ENCODE measurements around the gene PRM3. TPM values are rescaled to one million over a fixed set of nuclear protein-coding genes. Genes with fewer than 3 reads are reported as not detected.

PRM3 gene
- total RNA-seq, 1 experiment from 2014 or later: not detected

DNA sequence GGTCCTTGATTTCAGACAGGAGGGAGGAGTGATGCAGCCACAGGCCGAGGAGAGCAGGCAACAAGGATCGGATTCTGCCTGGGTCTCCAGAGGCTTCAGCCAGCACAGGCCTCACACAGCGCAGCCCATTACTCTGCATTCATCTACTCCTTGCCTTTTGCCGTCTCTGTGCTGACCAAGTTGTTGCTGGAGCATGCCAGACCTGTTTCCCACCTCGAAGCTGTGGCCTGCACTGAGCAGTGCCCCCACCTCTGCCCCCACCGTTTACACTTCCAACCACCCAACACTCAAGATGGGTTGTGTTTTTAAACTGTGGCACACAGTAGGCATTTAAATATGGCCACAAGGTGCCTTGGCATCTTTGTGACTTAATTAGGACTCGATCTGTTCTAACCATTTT, 1.5 kb upstream of the PRM3 start:
- DNase-seq: no peak
- no peak for TF ChIP-seq CTCF (IDR thresholded peaks at IDR 0.05; ENCODE audit: unreplicated experiment)
- intact Hi-C loops (cut with micrococcal nuclease; ENCODE audit: unreplicated experiment): no loop called here
- Mint-ChIP-seq H3K4me1 (ENCODE audit: low read depth, unreplicated experiment) (peaks cover 11% of the 10 kb centered on the region), H3K4me3 (ENCODE audit: low read depth, unreplicated experiment) (no peak overlapping the region), H3K27ac (ENCODE audit: unreplicated experiment) (no peak overlapping the region), H3K27me3 (ENCODE audit: unreplicated experiment) (peaks cover 7% of the 10 kb centered on the region), H3K36me3 (ENCODE audit: insufficient read depth, unreplicated experiment) (no peaks in the 10 kb centered on the region), H3K9me3 (ENCODE audit: low read depth, unreplicated experiment) (no peaks in the 10 kb centered on the region)
- no TSS peak for BruUV-seq (replicated peaks)
- CTCF ChIA-PET: no interaction called here

DNA sequence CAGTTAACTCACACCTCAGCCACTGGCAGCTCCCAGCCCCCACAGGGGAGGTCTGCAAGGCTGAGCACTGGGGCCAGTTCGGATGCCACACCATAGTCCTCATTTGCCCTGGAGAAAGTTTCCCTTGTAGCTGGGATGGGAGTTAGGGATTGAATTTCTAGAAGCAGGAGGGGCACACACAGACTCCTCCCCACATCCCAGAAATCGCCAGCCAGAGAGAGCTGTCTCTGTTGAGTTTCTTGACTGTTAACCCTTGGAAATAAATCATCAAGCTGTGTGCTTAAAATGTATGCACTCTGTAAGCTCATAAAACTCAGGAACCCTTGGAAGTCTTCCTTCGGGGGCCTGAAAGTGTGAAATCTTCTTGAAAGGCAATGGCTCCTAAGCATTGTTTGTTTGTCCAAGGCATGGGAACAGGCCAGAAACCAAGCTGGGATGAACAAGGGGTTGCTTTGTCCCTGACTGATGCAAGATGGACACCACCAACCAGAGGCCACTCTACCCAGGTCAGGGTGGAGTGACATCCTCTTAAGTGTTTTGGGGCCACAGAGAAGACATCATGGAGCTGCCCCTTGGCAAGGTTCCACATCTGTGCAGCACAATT, 394 bp upstream of the PRM3 start:
- DNase-seq: no peak
- no peaks in the 10 kb centered on the region for H3K9me3 Mint-ChIP-seq (ENCODE audit: low read depth, unreplicated experiment)
- CTCF ChIA-PET: interaction anchor here (0.6 to 1.2 kb wide), 2 partner anchors 18 to 101 kb away, joined by 3 to 4 read pairs; partner anchors contain the start of gene SOCS1
- peaks cover 13% of the 10 kb centered on the region for H3K27me3 Mint-ChIP-seq (ENCODE audit: unreplicated experiment)
- H3K4me3 Mint-ChIP-seq (ENCODE audit: low read depth, unreplicated experiment): no peak overlapping the region
- H3K4me1 Mint-ChIP-seq (ENCODE audit: low read depth, unreplicated experiment): no peaks in the 10 kb centered on the region
- TF ChIP-seq CTCF (IDR thresholded peaks at IDR 0.05; ENCODE audit: unreplicated experiment): no peak
- intact Hi-C loops (cut with micrococcal nuclease; ENCODE audit: unreplicated experiment): no loop called here
- no TSS peak for BruUV-seq (replicated peaks)
- no peaks in the 10 kb centered on the region for H3K36me3 Mint-ChIP-seq (ENCODE audit: insufficient read depth, unreplicated experiment)
- H3K27ac Mint-ChIP-seq (ENCODE audit: unreplicated experiment): no peak overlapping the region

DNA sequence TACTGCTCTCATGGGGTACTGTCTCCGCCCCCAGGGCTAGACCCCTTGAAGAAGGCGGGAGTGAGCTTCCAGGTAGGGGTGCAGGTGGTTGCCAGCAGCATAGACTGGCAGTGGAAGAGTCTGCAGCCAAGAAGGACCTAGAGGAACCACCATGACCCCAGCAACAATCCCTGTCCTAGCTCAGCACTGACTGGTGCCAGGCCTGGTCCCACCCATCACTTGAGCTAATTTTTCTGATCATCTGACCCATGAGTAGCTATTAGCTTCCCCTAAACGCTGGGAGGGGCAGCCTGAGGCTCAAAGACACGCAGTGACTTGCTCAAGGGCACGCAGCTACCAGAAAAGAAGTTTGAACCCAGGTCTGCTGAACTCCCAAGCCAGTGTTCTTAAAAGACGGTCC, 945 bp downstream of the PRM3 start:
- Mint-ChIP-seq H3K4me3 (ENCODE audit: low read depth, unreplicated experiment) (no peak overlapping the region), H3K9me3 (ENCODE audit: low read depth, unreplicated experiment) (peaks cover 4% of the 10 kb centered on the region), H3K27me3 (ENCODE audit: unreplicated experiment) (peaks cover 13% of the 10 kb centered on the region), H3K27ac (ENCODE audit: unreplicated experiment) (no peak overlapping the region), H3K36me3 (ENCODE audit: insufficient read depth, unreplicated experiment) (no peaks in the 10 kb centered on the region), H3K4me1 (ENCODE audit: low read depth, unreplicated experiment) (no peaks in the 10 kb centered on the region)
- intact Hi-C loops (cut with micrococcal nuclease; ENCODE audit: unreplicated experiment): no loop called here
- BruUV-seq (replicated peaks): no TSS peak
- CTCF ChIA-PET: interaction anchor here (0.6 to 1.2 kb wide), 2 partner anchors 17 to 314 kb away, joined by 3 to 4 read pairs; partner anchors contain the start of gene SOCS1
- no peak for TF ChIP-seq CTCF (IDR thresholded peaks at IDR 0.05; ENCODE audit: unreplicated experiment)
- DNase-seq: no peak

- peaks cover 4% of the 10 kb centered on the region for H3K9me3 Mint-ChIP-seq (ENCODE audit: low read depth, unreplicated experiment)
- H3K27me3 Mint-ChIP-seq (ENCODE audit: unreplicated experiment): peaks cover 13% of the 10 kb centered on the region
- no peak for DNase-seq
- BruUV-seq (replicated peaks): no TSS peak
- no peak for TF ChIP-seq CTCF (IDR thresholded peaks at IDR 0.05; ENCODE audit: unreplicated experiment)
- H3K36me3 Mint-ChIP-seq (ENCODE audit: insufficient read depth, unreplicated experiment): no peaks in the 10 kb centered on the region
- H3K4me3 Mint-ChIP-seq (ENCODE audit: low read depth, unreplicated experiment): no peak overlapping the region
- no peak overlapping the region for H3K27ac Mint-ChIP-seq (ENCODE audit: unreplicated experiment)
- CTCF ChIA-PET: interaction anchor here (0.6 kb wide), 1 partner anchor 10 kb away, joined by 3 read pairs; no protein-coding TSS in a partner anchor
- H3K4me1 Mint-ChIP-seq (ENCODE audit: low read depth, unreplicated experiment): no peaks in the 10 kb centered on the region
- intact Hi-C loops (cut with micrococcal nuclease; ENCODE audit: unreplicated experiment): no loop called here
These were observed 1.8 kb downstream of the PRM3 start for GRCh38 chr16:11271610-11272009.

All from Calu3 (cell line).